Measurements from ENCODE around the gene TRERF1.

The TRERF1 gene

GRCh38 chr6:42354702-42355101, 97.0 kb downstream of the TRERF1 start:
- Histone ChIP-seq H3K27me3 (ENCODE audit: control insufficient read depth, insufficient read depth, low read length) (no peaks in the 10 kb centered on the region), H3K4me3 (ENCODE audit: low read length) (no peak overlapping the region), H3K9me3 (ENCODE audit: control insufficient read depth, low read depth, low read length) (no peaks in the 10 kb centered on the region), H3K4me1 (ENCODE audit: control insufficient read depth, low read depth, low read length) (no peaks in the 10 kb centered on the region), H3K9ac (ENCODE audit: low read length) (no peak overlapping the region), H3K36me3 (ENCODE audit: control insufficient read depth, low read depth, low read length) (no peaks in the 10 kb centered on the region), H3K27ac (ENCODE audit: low read length) (no peak overlapping the region)

- H3K9me3 ChIP-seq (ENCODE audit: control insufficient read depth, low read depth, low read length), result no peaks in the 10 kb centered on the region
Measured at GRCh38 chr6:42352856-42353564, 98.7 kb downstream of the TRERF1 start.

GRCh38 chr6:42350911-42351310, 100.8 kb downstream of the TRERF1 start:
- Histone ChIP-seq H3K9ac (ENCODE audit: low read length) (no peak overlapping the region), H3K27me3 (ENCODE audit: control insufficient read depth, insufficient read depth, low read length) (no peaks in the 10 kb centered on the region), H3K9me3 (ENCODE audit: control insufficient read depth, low read depth, low read length) (no peaks in the 10 kb centered on the region), H3K27ac (ENCODE audit: low read length) (no peak overlapping the region), H3K4me1 (ENCODE audit: control insufficient read depth, low read depth, low read length) (no peaks in the 10 kb centered on the region), H3K4me3 (ENCODE audit: low read length) (no peak overlapping the region), H3K36me3 (ENCODE audit: control insufficient read depth, low read depth, low read length) (no peaks in the 10 kb centered on the region)

More at GRCh38 chr6:42352856-42353564, 98.7 kb downstream of the TRERF1 start:
- Histone ChIP-seq H3K9ac (ENCODE audit: low read length) (no peak overlapping the region), H3K4me3 (ENCODE audit: low read length) (no peak overlapping the region), H3K27me3 (ENCODE audit: control insufficient read depth, insufficient read depth, low read length) (no peaks in the 10 kb centered on the region), H3K27ac (ENCODE audit: low read length) (no peak overlapping the region), H3K36me3 (ENCODE audit: control insufficient read depth, low read depth, low read length) (no peaks in the 10 kb centered on the region), H3K4me1 (ENCODE audit: control insufficient read depth, low read depth, low read length) (no peaks in the 10 kb centered on the region)

- Histone ChIP-seq H3K4me3 (ENCODE audit: low read length) (no peak overlapping the region), H3K9me3 (ENCODE audit: control insufficient read depth, low read depth, low read length) (no peaks in the 10 kb centered on the region), H3K27ac (ENCODE audit: low read length) (no peak overlapping the region), H3K9ac (ENCODE audit: low read length) (no peak overlapping the region), H3K27me3 (ENCODE audit: control insufficient read depth, insufficient read depth, low read length) (no peaks in the 10 kb centered on the region), H3K36me3 (ENCODE audit: control insufficient read depth, low read depth, low read length) (no peaks in the 10 kb centered on the region), H3K4me1 (ENCODE audit: control insufficient read depth, low read depth, low read length) (no peaks in the 10 kb centered on the region)
Measured at GRCh38 chr6:42349753-42350511, 101.8 kb downstream of the TRERF1 start.

- Histone ChIP-seq H3K4me1 (ENCODE audit: control insufficient read depth, low read depth, low read length) (no peaks in the 10 kb centered on the region), H3K36me3 (ENCODE audit: control insufficient read depth, low read depth, low read length) (no peaks in the 10 kb centered on the region), H3K9ac (ENCODE audit: low read length) (no peak overlapping the region), H3K27ac (ENCODE audit: low read length) (no peak overlapping the region), H3K4me3 (ENCODE audit: low read length) (no peak overlapping the region), H3K9me3 (ENCODE audit: control insufficient read depth, low read depth, low read length) (no peaks in the 10 kb centered on the region), H3K27me3 (ENCODE audit: control insufficient read depth, insufficient read depth, low read length) (no peaks in the 10 kb centered on the region)
Measured at GRCh38 chr6:42347456-42347855, 104.3 kb downstream of the TRERF1 start.

- Histone ChIP-seq H3K4me3 (ENCODE audit: low read length) (no peak overlapping the region), H3K4me1 (ENCODE audit: control insufficient read depth, low read depth, low read length) (no peaks in the 10 kb centered on the region), H3K27ac (ENCODE audit: low read length) (no peak overlapping the region), H3K9ac (ENCODE audit: low read length) (no peak overlapping the region), H3K27me3 (ENCODE audit: control insufficient read depth, insufficient read depth, low read length) (no peaks in the 10 kb centered on the region), H3K9me3 (ENCODE audit: control insufficient read depth, low read depth, low read length) (no peaks in the 10 kb centered on the region), H3K36me3 (ENCODE audit: control insufficient read depth, low read depth, low read length) (no peaks in the 10 kb centered on the region)
Measured at GRCh38 chr6:42345696-42346416, 105.9 kb downstream of the TRERF1 start.

- no peak overlapping the region for H3K27ac ChIP-seq (ENCODE audit: low read length)
- no peak overlapping the region for H3K9ac ChIP-seq (ENCODE audit: low read length)
- no peaks in the 10 kb centered on the region for H3K9me3 ChIP-seq (ENCODE audit: control insufficient read depth, low read depth, low read length)
- no peak overlapping the region for H3K4me3 ChIP-seq (ENCODE audit: low read length)
- H3K4me1 ChIP-seq (ENCODE audit: control insufficient read depth, low read depth, low read length), result no peaks in the 10 kb centered on the region
- no peaks in the 10 kb centered on the region for H3K36me3 ChIP-seq (ENCODE audit: control insufficient read depth, low read depth, low read length)
- no peaks in the 10 kb centered on the region for H3K27me3 ChIP-seq (ENCODE audit: control insufficient read depth, insufficient read depth, low read length)
Measured at GRCh38 chr6:42344756-42345155, 107.0 kb downstream of the TRERF1 start.

GRCh38 chr6:42341771-42342553, 109.8 kb downstream of the TRERF1 start:
- Histone ChIP-seq H3K4me1 (ENCODE audit: control insufficient read depth, low read depth, low read length) (no peaks in the 10 kb centered on the region), H3K36me3 (ENCODE audit: control insufficient read depth, low read depth, low read length) (no peaks in the 10 kb centered on the region)

GRCh38 chr6:42341221-42341620, 110.5 kb downstream of the TRERF1 start:
- no peaks in the 10 kb centered on the region for H3K27me3 ChIP-seq (ENCODE audit: control insufficient read depth, insufficient read depth, low read length)
- no peak overlapping the region for H3K27ac ChIP-seq (ENCODE audit: low read length)
- no peaks in the 10 kb centered on the region for H3K4me1 ChIP-seq (ENCODE audit: control insufficient read depth, low read depth, low read length)
- no peak overlapping the region for H3K9ac ChIP-seq (ENCODE audit: low read length)
- H3K36me3 ChIP-seq (ENCODE audit: control insufficient read depth, low read depth, low read length), result no peaks in the 10 kb centered on the region
- H3K9me3 ChIP-seq (ENCODE audit: control insufficient read depth, low read depth, low read length), result no peaks in the 10 kb centered on the region
- H3K4me3 ChIP-seq (ENCODE audit: low read length), result no peak overlapping the region

More at GRCh38 chr6:42341771-42342553, 109.8 kb downstream of the TRERF1 start:
- no peak overlapping the region for H3K9ac ChIP-seq (ENCODE audit: low read length)
- H3K4me3 ChIP-seq (ENCODE audit: low read length), result no peak overlapping the region
- H3K27ac ChIP-seq (ENCODE audit: low read length), result no peak overlapping the region
- no peaks in the 10 kb centered on the region for H3K9me3 ChIP-seq (ENCODE audit: control insufficient read depth, low read depth, low read length)
- no peaks in the 10 kb centered on the region for H3K27me3 ChIP-seq (ENCODE audit: control insufficient read depth, insufficient read depth, low read length)

- no peak overlapping the region for H3K4me3 ChIP-seq (ENCODE audit: low read length)
- no peaks in the 10 kb centered on the region for H3K4me1 ChIP-seq (ENCODE audit: control insufficient read depth, low read depth, low read length)
- H3K27ac ChIP-seq (ENCODE audit: low read length), result no peak overlapping the region
- H3K9ac ChIP-seq (ENCODE audit: low read length), result no peak overlapping the region
- H3K9me3 ChIP-seq (ENCODE audit: control insufficient read depth, low read depth, low read length), result no peaks in the 10 kb centered on the region
- no peaks in the 10 kb centered on the region for H3K27me3 ChIP-seq (ENCODE audit: control insufficient read depth, insufficient read depth, low read length)
- H3K36me3 ChIP-seq (ENCODE audit: control insufficient read depth, low read depth, low read length), result no peaks in the 10 kb centered on the region
Measured at GRCh38 chr6:42340511-42340910, 111.2 kb downstream of the TRERF1 start.

GRCh38 chr6:42339991-42340401, 111.7 kb downstream of the TRERF1 start:
- H3K4me3 ChIP-seq (ENCODE audit: low read length), result no peak overlapping the region
- no peaks in the 10 kb centered on the region for H3K27me3 ChIP-seq (ENCODE audit: control insufficient read depth, insufficient read depth, low read length)
- no peaks in the 10 kb centered on the region for H3K9me3 ChIP-seq (ENCODE audit: control insufficient read depth, low read depth, low read length)
- no peaks in the 10 kb centered on the region for H3K4me1 ChIP-seq (ENCODE audit: control insufficient read depth, low read depth, low read length)
- H3K36me3 ChIP-seq (ENCODE audit: control insufficient read depth, low read depth, low read length), result no peaks in the 10 kb centered on the region
- H3K27ac ChIP-seq (ENCODE audit: low read length), result no peak overlapping the region
- H3K9ac ChIP-seq (ENCODE audit: low read length), result no peak overlapping the region

Measured in iPS-18a (cell line).